ENCODE results near the gene SLC5A7. TPM values are rescaled to one million over a fixed set of nuclear protein-coding genes. Genes with fewer than 3 reads are reported as not detected.

Gene SLC5A7
- total RNA-seq, 1 donor from 2014 or later: not detected

GRCh38 chr2:108061439-108062042 is 75.2 kb downstream of the SLC5A7 start:
- Mint-ChIP-seq H3K27me3 (ENCODE audit: low read depth) (no peaks in the 10 kb centered on the region), H3K27ac (no peak overlapping the region), H3K4me3 (no peak overlapping the region), H3K36me3 (no peaks in the 10 kb centered on the region), H3K4me1 (no peaks in the 10 kb centered on the region), H3K9me3 (no peaks in the 10 kb centered on the region)
- no peak for TF ChIP-seq CTCF (IDR thresholded peaks at IDR 0.05; ENCODE audit: unreplicated experiment)
- DNase-seq (ENCODE audit: low spot score in 2 of 2, unreplicated experiment in 2 of 2): no peak

Other genes starting within 250 kb of the SLC5A7 start
- gene RGPD4, start 159.6 kb upstream of the SLC5A7 start, total RNA-seq: 0.18 to 0.29 TPM (median 0.23 TPM) in 3 replicates

All from mesothelial cell of epicardium (in vitro differentiated cells).